Measurements from ENCODE around the gene DHRS2.

- TF ChIP-seq POLR2A (IDR thresholded peaks at IDR 0.05): no peak
- TF ChIP-seq, protein P1, sequence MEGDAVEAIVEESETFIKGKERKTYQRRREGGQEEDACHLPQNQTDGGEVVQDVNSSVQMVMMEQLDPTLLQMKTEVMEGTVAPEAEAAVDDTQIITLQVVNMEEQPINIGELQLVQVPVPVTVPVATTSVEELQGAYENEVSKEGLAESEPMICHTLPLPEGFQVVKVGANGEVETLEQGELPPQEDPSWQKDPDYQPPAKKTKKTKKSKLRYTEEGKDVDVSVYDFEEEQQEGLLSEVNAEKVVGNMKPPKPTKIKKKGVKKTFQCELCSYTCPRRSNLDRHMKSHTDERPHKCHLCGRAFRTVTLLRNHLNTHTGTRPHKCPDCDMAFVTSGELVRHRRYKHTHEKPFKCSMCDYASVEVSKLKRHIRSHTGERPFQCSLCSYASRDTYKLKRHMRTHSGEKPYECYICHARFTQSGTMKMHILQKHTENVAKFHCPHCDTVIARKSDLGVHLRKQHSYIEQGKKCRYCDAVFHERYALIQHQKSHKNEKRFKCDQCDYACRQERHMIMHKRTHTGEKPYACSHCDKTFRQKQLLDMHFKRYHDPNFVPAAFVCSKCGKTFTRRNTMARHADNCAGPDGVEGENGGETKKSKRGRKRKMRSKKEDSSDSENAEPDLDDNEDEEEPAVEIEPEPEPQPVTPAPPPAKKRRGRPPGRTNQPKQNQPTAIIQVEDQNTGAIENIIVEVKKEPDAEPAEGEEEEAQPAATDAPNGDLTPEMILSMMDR (IDR thresholded peaks at IDR 0.05): no peak
Measured at GRCh38 chr14:23640524-23641141, 4.5 kb downstream of the DHRS2 start.
